ENCODE data around the gene TTLL4. TPM values are rescaled to one million over a fixed set of nuclear protein-coding genes. Genes with fewer than 3 reads are reported as not detected.

TTLL4 gene
- total and polyA plus RNA-seq, 2 donors (not counting 1 experiment from before 2014, with no cell fraction given) = 21.2 to 33.8 TPM

DNA sequence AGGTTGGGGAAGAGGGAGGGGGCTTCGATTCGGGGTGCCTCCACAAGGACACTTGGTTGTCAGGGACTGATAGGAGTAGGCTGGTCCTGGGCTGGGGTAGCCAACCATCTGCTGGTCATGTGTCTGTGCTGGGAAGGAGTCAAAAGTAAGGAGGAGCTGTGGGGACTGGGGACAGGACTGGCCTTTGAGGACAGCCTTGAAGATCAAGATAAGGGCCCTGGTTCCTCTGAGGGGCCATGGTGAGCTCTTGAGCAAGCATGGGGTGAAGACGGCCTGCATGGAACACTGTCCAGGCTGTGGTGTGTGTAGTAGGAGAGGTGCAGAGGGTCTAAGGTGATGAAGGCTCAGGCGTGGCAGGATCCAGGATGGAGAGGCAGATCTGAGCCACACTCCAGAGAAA lies 73.1 kb downstream of the TTLL4 start:
- H3K27ac Mint-ChIP-seq = no peak overlapping the region
- ATAC-seq (ENCODE audit: low read depth) (no peak), DNase-seq (no peak)
- Histone ChIP-seq H3K9ac (ENCODE audit: low read length) (no peak overlapping the region), H3K9me3 (ENCODE audit: control extremely low read depth in 1 of 3, control insufficient read depth in 2 of 3, insufficient read depth in 1 of 3, low read length in 2 of 3) (no peaks in the 10 kb centered on the region), H3K27ac (ENCODE audit: low read length in 2 of 2) (no peak overlapping the region), H3K79me2 (ENCODE audit: control insufficient read depth, insufficient read depth, low read length) (no peaks in the 10 kb centered on the region), H3K36me3 (replicated peaks in 1 of 2; ENCODE audit: control extremely low read depth in 1 of 2, control insufficient read depth in 1 of 2, extremely low read depth in 1 of 2, insufficient read depth in 2 of 2, low read length in 1 of 2) (no peaks in the 10 kb centered on the region), H3K27me3 (replicated peaks in 1 of 4; ENCODE audit: control extremely low read depth in 1 of 4, control insufficient read depth in 3 of 4, insufficient read depth in 4 of 4, low read length in 3 of 4) (peaks cover 0 to 39% (median 16%) of the 10 kb centered on the region in 4 experiments), H3K4me1 (ENCODE audit: control insufficient read depth in 2 of 2, insufficient read depth in 2 of 2, low read length in 2 of 2) (peaks cover 6 to 11% of the 10 kb centered on the region in 2 donors), H4K20me1 (ENCODE audit: control insufficient read depth, insufficient read depth, low read length, poor library complexity, severe bottlenecking) (no peaks in the 10 kb centered on the region), H2AFZ (ENCODE audit: insufficient read depth, low read depth, low read length, poor library complexity, severe bottlenecking) (no peak overlapping the region), H3K4me2 (replicated peaks; ENCODE audit: low read depth, low read length, poor library complexity, severe bottlenecking) (no peak overlapping the region), H3K4me3 (ENCODE audit: control extremely low read depth in 1 of 5, extremely low read depth in 1 of 5, insufficient read depth in 1 of 5, low read depth in 2 of 5, low read length in 4 of 5) (no peak overlapping the region)
- H3K27me3 Mint-ChIP-seq = peaks cover 54% of the 10 kb centered on the region
- 96% methylated on average over 4 of the region's 4 CpGs for WGBS (ENCODE audit: insufficient coverage)
- no peak overlapping the region for H3K4me3 Mint-ChIP-seq
- intact Hi-C loops (cut with micrococcal nuclease) = no loop called here
- peaks cover 4% of the 10 kb centered on the region for H3K9me3 Mint-ChIP-seq (ENCODE audit: insufficient read depth)
- peaks cover 6% of the 10 kb centered on the region for H3K4me1 Mint-ChIP-seq
- TF ChIP-seq, protein P1, sequence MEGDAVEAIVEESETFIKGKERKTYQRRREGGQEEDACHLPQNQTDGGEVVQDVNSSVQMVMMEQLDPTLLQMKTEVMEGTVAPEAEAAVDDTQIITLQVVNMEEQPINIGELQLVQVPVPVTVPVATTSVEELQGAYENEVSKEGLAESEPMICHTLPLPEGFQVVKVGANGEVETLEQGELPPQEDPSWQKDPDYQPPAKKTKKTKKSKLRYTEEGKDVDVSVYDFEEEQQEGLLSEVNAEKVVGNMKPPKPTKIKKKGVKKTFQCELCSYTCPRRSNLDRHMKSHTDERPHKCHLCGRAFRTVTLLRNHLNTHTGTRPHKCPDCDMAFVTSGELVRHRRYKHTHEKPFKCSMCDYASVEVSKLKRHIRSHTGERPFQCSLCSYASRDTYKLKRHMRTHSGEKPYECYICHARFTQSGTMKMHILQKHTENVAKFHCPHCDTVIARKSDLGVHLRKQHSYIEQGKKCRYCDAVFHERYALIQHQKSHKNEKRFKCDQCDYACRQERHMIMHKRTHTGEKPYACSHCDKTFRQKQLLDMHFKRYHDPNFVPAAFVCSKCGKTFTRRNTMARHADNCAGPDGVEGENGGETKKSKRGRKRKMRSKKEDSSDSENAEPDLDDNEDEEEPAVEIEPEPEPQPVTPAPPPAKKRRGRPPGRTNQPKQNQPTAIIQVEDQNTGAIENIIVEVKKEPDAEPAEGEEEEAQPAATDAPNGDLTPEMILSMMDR (IDR thresholded peaks at IDR 0.05) = no peak
- TF ChIP-seq EZH2 (IDR thresholded peaks at IDR 0.05; ENCODE audit: borderline replicate concordance, insufficient read depth, low read depth, low read length, poor library complexity, severe bottlenecking) = no peak
- POLR2A ChIA-PET = no interaction called here
- CTCF ChIA-PET = no interaction called here

DNA sequence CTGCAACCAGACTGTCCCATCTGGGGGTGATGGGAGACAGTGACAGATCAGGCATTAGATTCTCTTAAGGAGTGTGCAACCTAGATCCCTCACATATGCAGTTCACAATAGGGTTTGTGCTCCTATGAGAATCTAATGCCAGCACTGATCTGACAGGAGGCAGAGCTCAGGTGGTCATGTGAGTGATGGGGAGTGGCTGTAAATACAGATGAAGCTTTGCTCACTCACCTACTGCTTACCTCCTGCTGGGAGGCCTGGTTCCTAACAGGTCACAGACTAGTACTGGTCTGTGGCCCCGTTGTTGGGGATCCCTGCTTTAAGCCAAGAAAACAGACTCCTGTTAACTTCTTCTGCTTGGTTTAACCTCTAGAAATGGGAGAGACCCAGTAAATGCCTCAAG lies 74.5 kb downstream of the TTLL4 start:
- H3K27me3 ChIP-seq (replicated peaks in 1 of 4; ENCODE audit: control extremely low read depth in 1 of 4, control insufficient read depth in 3 of 4, insufficient read depth in 4 of 4, low read length in 3 of 4) = peaks cover 0 to 39% (median 14%) of the 10 kb centered on the region in 4 experiments
- TF ChIP-seq, protein P1 (IDR thresholded peaks at IDR 0.05) = no peak
- TF ChIP-seq EZH2 (IDR thresholded peaks at IDR 0.05; ENCODE audit: borderline replicate concordance, insufficient read depth, low read depth, low read length, poor library complexity, severe bottlenecking) = no peak
- H3K4me2 ChIP-seq (replicated peaks; ENCODE audit: low read depth, low read length, poor library complexity, severe bottlenecking) = no peak overlapping the region
- Mint-ChIP-seq H3K9me3 (ENCODE audit: insufficient read depth) (peaks cover 4% of the 10 kb centered on the region), H3K27ac (no peak overlapping the region), H3K27me3 (peaks cover 49% of the 10 kb centered on the region), H3K4me1 (peaks cover 6% of the 10 kb centered on the region), H3K4me3 (no peak overlapping the region)
- no peak overlapping the region for H2AFZ ChIP-seq (ENCODE audit: insufficient read depth, low read depth, low read length, poor library complexity, severe bottlenecking)
- no peak for ATAC-seq (ENCODE audit: low read depth)
- H3K36me3 ChIP-seq (replicated peaks in 1 of 2; ENCODE audit: control extremely low read depth in 1 of 2, control insufficient read depth in 1 of 2, extremely low read depth in 1 of 2, insufficient read depth in 2 of 2, low read length in 1 of 2) = no peaks in the 10 kb centered on the region
- no peaks in the 10 kb centered on the region for H4K20me1 ChIP-seq (ENCODE audit: control insufficient read depth, insufficient read depth, low read length, poor library complexity, severe bottlenecking)
- intact Hi-C loops (cut with micrococcal nuclease) = no loop called here
- H3K4me1 ChIP-seq (ENCODE audit: control insufficient read depth in 2 of 2, insufficient read depth in 2 of 2, low read length in 2 of 2) = peaks cover 6 to 11% of the 10 kb centered on the region in 2 donors
- no peaks in the 10 kb centered on the region for H3K79me2 ChIP-seq (ENCODE audit: control insufficient read depth, insufficient read depth, low read length)
- no peak overlapping the region for H3K4me3 ChIP-seq (ENCODE audit: control extremely low read depth in 1 of 5, extremely low read depth in 1 of 5, insufficient read depth in 1 of 5, low read depth in 2 of 5, low read length in 4 of 5)
- H3K9ac ChIP-seq (ENCODE audit: low read length) = no peak overlapping the region
- no peaks in the 10 kb centered on the region for H3K9me3 ChIP-seq (ENCODE audit: control extremely low read depth in 1 of 3, control insufficient read depth in 2 of 3, insufficient read depth in 1 of 3, low read length in 2 of 3)
- no peak for DNase-seq
- ChIA-PET CTCF (interaction anchor here (1.1 kb wide), 1 partner anchor 113 kb away, joined by 3 read pairs; no protein-coding TSS in a partner anchor), POLR2A (no interaction called here)
- H3K27ac ChIP-seq (ENCODE audit: low read length in 2 of 2) = no peak overlapping the region
- WGBS (ENCODE audit: insufficient coverage) = 40% methylated on average over 1 of the region's 1 CpG
